Stimulated activated CD8-positive, alpha-beta memory T cell treated with anti-CD3 and anti-CD28 coated beads, Interleukin-2, amount 100 ng/mL, for 1 hour (primary cell): ENCODE measurements around the gene CAMTA1.

ENCODE experiments used
- DNase-seq, 2 donors: peaks; one replicate each; pipeline ENCODE4 v3.0.0-alpha.2; 2020; ENCODE audit warnings: low read depth in 2 of 2

The CAMTA1 gene

GRCh38 chr1:7229186-7229585, 443.9 kb downstream of the CAMTA1 start:
- DNase-seq: no peak

GRCh38 chr1:7229696-7230631, 444.7 kb downstream of the CAMTA1 start:
- DNase-seq: no peak

DNA sequence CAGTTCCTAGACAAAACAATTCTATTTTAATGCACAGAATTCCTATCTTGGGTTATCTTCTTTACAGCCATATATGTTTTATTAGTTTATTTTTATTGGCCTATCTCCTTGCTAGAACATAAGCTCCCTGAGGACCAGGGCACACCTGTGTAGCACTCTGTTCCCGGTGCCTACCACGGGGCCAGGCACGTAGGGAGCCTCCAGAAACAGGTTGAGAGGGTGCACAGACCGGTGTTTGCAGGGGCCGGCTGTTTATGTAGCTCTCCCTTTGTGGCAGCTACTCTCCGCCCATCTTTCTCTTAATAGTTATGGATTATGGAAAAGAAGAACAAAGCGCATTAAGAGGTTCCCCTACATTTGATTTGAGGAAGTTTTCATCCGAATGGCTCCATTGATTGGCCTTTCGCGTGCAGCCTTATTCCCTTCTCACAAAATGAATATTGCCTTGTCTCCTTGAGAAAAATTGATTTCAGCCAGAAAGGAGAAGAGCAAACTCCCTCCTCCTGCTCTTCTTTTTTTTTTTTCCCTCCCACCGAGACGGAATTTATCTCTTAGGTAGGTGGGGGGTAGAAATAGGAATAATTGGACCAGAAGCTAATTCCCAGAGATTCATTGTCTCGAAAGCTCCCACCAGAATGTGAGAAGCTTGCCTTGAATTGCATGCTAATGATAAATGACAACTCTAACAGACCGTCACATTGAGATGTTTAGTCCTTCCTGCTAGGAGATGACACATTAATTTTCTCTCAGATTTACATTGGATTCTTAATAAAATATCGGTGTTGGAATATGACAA, 447.4 kb downstream of the CAMTA1 start:
- no peak for DNase-seq

GRCh38 chr1:7233237-7233540, 447.9 kb downstream of the CAMTA1 start:
- DNase-seq: no peak

DNA sequence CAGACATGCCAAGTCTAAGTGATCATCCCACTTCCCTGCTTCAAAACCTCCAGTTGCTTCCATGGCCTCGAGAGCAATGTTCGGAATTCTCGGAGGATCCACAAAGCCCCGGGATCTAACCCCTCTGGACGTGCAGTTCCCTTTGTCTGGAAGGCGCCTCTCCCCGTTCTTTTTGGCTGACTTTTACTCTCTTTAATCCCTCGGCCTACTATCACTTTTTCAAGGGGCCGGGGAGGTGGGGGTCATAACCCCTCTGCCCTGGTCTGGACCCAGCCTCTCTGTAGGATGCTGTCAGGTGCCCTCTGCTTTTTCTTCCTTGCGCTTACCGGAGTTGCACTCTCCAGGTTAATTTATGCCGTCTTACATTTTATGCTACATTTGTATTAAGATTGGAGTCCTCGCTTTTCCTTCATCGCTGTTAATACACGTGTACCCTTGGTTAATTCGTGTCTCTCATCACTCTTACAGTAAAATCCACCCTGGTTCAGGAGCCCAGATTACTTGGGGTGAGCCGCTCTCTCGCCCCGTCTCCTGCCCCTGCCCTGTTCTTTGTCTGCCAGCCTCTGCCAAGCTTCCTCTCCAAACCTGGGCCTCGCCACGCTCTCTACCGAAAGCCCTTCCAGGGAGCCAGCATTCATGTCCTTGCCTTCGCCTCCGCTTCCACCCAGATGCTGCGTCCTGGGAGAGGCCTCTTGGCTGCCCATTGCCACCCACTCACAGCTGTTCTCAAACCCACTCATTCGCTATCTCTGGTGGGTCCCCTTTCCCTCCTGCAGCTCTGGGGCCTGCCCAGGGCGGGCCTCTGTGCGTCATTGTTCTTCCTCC, 448.6 kb downstream of the CAMTA1 start:
- no peak for DNase-seq

DNA sequence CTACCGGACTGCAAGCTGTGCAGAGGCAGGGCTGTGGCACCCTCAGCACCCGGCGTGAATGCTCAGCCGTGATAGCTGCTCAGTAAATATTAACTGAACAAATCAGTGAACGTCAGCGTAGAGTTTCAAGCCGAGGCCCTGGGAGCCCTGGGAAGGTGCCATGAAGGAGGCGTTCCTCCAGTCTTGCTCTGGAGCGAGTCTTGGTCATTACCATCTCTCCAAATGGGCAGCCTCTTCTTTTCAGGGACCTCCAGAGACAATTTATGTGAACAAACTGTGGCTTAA, 449.2 kb downstream of the CAMTA1 start:
- no peak for DNase-seq

DNA sequence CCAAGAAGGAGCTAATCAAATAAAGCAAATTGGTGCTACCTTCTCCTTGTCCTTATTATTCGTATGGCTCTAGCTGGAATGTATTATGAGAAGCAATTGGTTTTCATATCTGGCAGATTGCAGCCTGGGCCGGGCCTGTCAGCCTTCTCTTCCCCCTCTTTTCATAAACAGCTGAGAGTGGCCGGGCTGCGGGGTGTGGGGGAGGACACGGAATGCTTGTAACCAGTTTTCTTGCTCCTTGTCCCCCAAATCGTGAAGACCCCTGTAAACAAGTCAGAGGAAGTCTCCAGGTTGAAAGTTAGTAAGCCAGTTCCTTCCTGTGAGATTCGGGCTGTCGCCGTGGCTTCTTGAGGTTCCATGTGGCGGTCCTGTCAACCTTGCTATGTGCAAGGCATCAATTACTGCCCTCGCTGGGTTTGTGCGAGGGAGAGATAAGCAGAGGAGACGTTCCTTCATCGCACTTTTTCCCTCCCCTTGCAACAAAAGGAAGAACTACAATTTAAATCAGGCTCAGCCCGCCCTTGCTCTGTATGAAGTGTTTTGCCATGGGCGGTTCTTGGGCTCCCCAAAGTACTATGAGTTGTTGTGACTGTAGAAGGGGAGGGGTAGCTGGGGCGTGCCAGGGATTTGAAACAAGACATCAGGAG, 450.7 kb downstream of the CAMTA1 start:
- no peak for DNase-seq

GRCh38 chr1:7236844-7237515, 451.7 kb downstream of the CAMTA1 start:
- DNase-seq: no peak

DNA sequence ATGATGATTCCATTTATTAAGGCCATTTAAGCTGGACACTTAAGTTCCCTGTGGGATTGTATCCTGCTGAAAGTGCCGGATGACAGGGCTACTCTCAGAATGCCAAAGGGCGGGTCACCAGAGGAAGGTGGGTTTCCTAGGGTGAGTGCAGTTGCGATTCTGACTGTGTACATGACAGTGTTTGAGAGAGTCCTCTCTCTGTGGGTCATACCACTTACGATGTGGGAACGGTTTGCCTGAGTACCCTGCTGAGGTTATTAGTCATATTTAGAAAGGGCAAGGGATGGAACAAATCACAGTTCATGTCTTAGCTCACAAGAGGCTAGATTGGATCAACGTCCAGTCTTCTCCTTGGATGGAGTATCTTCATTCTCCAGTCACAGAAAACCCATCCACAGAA, 461.9 kb downstream of the CAMTA1 start:
- DNase-seq: no peak

DNA sequence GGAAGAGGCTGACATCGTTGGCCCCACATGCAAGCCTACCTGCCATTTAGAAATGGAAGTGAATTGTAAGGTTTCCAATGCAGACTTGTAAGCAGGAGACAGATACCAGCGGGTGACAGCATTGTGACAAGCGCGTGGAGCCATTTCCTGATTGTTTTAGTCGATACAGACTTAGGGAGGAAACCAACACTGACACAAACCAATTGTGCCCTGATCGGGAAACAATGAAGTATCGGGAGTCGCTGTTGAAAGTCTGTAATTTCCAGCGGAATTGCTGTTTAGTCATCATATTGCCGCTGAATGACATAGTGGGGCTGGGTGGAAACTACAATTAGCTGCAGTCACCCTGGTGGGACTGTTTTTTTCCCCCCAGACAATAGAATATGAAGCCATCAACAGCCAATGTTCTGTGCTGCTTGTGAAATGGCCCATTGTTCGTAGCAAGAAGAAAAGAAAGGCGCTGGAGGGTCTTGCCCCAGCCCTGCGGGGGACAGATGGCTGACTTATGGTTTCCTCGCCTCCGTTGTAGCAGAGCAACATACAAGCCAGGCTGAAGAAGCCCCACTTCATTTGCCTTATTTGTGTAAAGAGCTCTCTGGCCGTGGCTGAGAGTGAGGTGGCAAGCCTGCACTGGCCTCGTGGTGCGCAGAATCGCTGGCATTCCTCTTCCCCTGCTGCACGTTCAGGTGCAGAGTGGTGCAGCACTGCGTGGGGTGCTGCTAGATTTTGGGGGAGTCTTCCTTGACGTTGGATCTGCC, 462.7 kb downstream of the CAMTA1 start:
- no peak for DNase-seq

DNA sequence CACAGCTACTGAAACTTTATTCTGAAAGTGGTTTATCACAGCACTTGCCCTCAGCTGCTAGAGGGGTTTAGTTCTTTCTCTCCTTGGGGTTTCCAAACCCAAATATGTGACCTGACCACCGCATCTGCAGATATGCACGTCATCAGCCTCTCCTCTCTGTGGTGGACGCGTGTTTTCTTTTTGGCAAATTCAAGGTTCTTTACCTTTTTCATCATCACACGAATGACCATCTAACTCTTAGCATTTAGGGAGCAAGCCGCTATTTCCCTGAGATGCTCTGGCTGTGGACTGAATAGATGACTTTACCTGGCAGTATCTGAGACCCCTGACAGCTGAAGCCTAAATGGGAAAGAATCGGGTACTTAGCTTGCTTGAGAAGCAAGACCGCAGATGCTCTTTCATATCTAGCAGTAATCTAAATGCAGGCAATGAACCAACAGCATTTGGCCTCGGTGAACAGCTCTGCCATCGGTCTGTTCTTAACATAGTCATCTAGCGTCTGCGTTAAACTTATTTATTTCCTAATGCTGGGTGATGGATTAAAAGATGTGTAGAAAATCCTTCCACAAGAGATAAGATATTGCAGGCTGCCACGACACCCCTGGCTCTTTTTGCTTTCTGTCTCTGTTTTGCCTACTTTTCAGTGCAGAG, 463.4 kb downstream of the CAMTA1 start:
- no peak for DNase-seq

DNA sequence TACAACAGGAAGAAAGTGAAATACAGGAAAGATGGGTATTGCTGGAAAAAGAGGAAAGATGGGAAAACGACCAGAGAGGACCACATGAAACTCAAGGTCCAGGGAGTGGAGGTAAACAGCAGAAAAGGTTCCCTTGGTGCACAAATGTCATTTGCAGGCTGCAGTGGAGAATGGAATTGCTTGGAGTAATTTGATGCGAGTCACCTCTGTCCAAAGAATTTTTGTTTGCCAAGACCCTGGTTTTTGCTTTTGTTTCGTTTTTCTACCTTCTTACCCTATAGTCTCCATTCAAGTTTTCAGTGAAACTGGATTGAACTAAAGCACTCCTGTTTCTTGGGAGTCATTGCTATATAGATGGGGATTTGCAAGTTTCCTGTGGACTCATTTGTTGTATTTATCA, 464.3 kb downstream of the CAMTA1 start:
- no peak for DNase-seq

DNA sequence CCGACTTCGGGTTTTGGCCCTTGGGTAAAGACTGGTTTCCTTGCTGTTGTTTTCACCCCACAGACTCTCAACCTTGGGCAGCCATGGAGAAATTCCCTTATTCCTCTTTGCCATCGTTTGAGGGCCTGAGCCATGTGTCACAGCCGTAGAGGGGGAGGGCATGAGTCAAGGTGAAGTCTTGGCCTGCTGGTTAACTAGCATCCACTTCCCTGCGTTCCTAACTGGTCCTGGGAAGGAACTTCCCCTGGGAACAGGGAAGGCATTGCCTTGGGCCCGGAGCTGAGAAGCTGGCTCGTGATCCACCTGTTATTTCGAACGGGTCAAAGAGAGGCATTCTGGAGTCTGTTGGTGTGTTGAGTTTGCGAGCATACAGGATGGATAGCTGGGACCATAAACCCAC, 464.9 kb downstream of the CAMTA1 start:
- no peak for DNase-seq

- no peak for DNase-seq
These were observed 465.6 kb downstream of the CAMTA1 start for GRCh38 chr1:7250597-7251453.

GRCh38 chr1:7251454-7251800, 466.2 kb downstream of the CAMTA1 start:
- DNase-seq: no peak

- DNase-seq: no peak
These were observed 467.3 kb downstream of the CAMTA1 start for GRCh38 chr1:7252411-7253117.

GRCh38 chr1:7253118-7253480, 467.8 kb downstream of the CAMTA1 start:
- no peak for DNase-seq

GRCh38 chr1:7253988-7254587, 468.8 kb downstream of the CAMTA1 start:
- DNase-seq: no peak
